IPS DF 19.7 (cell line): ENCODE data around the gene KCTD16.

Source experiments
- DNase-seq: peaks from one replicate; pipeline ENCODE4 v3.0.0-alpha.2; 2013; ENCODE audit warnings: low read depth, low spot score

The KCTD16 gene

DNA sequence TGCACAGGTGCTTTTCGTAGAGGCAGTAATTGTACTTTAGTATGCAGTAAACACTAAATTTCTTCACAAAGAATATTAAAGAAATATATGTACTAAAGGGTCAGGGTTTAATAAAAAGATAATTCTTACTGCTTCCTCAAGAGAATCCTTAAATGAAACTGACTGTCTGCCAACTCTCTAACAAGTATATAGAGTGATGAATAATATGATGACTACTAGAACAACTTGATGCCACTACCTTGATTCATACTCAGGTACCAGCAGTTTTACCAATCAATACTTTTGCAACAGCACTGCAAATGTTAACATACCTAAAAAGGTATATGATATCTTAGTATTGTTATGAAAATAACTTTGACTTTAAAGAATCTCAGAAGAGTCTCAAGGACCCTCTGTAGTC is 4.0 kb upstream of the KCTD16 start:
- no peak for DNase-seq

DNA sequence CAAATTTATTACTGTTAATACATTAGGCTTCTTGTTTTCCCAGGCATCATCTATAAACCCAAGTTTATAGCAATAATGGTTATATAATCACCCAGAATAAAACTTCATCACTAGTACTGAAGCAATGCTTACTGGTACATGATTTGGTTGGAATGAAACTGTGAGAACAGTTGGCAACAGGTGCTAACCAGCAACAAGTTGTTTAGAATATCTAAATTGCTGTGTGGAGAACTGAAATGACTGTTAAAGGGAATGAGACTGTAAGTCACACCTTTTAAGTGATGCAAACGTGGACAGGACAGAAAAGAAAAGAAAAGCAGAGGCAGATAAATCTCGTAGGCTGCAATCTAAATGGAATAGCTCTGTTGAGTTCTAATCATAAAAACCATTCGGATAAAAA is 2.7 kb upstream of the KCTD16 start:
- no peak for DNase-seq

- no peak for DNase-seq
Observed at GRCh38 chr5:144169904-144170275, 783 bp upstream of the KCTD16 start.

- DNase-seq: no peak
Observed at GRCh38 chr5:144173766-144174165, 3.1 kb downstream of the KCTD16 start.

DNA sequence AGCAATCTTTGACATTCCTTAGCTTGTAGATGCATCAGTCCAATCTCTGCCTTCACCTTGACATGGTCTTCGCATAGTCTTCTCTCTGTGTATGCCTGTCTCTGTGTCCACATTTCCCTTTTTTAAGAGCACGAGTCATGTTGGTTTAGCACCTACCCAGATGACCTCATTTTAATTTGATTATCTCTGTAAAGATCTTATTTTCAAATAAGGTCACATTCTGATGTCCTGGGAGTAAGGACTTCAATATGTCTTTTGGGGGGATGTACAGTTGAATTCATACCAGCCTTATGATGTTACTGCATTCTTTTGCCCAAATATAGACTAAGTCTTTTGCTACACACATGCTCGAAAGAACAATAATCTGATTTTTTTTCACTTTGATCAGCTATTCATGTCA is 6.9 kb downstream of the KCTD16 start:
- no peak for DNase-seq

GRCh38 chr5:144179226-144179625 is 8.6 kb downstream of the KCTD16 start:
- DNase-seq: no peak

DNA sequence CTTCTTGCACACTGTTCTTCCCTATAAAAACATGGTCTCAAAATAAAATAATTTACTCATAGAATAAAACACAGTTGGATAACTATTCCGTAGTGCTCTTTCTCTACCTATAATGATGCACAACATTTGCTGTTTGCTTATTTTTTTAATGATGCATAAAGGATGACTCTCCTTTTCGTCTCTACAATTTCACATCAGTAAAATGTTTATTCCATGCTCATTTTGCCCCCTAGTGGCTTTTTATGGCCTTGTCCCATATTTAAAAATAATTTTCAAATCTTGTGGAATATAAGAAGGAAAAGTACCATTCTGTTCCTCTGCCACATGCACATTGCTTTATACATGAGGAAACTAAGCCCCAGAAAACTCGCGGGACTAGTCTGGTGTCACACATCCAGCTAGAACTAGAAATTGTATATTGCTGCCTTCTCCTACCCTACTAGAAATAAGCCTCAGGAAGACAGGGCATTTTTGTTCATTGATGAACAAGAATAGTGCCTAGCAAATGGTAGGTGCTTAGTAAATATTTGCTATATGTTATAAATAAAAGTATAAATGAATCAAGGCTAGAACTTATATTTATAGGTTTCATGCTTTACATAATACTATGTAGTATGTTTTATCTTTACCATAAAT is 12.7 kb downstream of the KCTD16 start:
- DNase-seq: no peak

DNA sequence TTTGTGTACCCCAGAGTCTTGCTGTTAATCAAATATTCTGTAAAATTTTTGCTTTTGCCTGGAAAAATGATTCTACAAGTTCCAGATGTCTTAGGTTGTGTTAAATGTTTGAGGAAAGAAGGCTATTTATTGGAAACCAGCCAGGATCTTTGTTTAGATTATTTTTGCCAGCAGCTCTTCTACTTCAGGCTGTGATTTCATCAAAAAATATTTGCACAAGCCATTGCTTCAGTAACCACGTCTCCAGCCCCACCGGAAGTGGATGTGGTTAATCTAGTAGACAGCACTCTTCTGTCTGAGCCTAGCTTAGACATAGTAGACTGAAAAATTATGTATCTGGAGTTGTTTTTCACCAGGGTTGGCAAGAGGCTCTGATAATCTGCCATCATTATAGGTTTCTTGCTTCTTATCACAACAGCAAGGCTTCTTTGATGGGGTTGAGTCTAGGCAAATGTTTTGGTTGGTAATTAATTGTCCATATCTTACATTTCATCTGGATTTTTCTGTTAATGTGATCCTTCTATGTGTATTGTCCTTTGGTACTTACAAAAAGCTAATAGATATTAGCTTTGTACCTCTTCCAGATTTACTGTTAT is 17.1 kb downstream of the KCTD16 start:
- DNase-seq: no peak

DNA sequence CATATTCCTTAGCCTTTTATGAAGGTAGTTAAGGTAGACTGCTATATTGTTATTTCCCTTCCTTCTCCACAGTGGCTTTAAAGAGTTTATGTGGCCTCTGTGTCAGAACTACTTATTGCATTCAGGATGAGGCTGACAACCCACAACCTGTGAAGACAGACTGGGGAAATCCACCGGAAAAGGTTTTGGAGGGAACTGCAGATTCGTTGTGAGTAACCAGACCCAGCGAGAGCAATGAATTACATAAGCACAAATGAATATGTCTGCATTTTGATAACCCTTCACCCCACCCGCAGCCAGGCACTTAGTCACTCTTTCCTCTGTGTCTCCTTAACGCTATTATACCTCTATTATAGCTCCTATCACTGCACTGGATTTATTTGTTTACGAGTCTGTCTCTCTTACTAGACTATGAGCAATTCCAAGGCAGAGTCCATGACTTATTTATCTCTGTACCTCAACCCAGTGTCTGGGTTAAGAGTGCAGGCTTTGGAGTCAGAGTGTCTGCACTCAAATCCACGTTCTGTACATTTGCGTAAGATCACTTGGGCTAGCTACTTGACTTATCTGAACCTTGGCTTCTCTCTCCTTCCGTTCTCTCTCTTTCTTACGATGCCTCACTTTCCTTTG is 19.2 kb downstream of the KCTD16 start:
- DNase-seq: no peak

GRCh38 chr5:144191531-144191930 is 20.9 kb downstream of the KCTD16 start:
- no peak for DNase-seq

- no peak for DNase-seq
Observed at GRCh38 chr5:144191998-144192397, 21.3 kb downstream of the KCTD16 start.

- no peak for DNase-seq
Observed at GRCh38 chr5:144192661-144193060, 22.0 kb downstream of the KCTD16 start.

GRCh38 chr5:144194144-144194543 is 23.5 kb downstream of the KCTD16 start:
- no peak for DNase-seq

DNA sequence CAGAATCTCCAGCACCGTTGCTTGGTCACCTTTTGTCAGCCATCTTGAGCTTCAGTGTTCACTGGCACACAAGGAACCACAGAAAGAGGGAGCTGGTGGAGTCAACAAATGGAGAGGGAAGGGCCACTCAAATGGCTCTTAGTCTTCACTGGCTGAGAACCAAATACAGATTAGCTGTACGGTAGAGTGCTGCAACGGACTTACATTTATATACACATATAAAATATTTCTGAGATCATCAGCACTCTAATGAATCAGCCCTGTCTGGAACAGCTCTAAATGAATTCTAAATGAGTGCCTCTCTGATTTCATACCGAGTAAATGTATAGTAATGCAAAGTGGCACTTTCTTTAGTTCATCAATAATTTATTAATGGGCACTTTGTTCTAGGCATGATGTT is 24.8 kb downstream of the KCTD16 start:
- no peak for DNase-seq

DNA sequence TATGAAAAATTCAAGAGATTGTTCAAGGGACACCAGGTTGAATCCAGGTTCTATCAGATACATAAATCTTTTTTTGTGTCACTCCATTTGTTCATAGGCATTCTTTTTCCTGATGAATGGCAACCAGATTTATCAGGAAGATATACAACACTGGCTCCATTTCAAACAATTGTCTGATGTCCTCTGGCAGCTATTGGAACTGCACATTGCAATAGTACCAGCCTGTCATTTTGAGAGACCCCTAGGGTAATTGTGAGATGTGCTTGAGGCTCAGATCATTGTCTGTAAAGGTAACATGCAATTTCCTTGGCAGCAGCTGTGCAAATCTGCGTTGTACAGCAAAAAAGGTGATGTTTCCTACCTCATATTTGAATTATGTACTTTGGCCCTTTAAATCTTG is 25.9 kb downstream of the KCTD16 start:
- no peak for DNase-seq

DNA sequence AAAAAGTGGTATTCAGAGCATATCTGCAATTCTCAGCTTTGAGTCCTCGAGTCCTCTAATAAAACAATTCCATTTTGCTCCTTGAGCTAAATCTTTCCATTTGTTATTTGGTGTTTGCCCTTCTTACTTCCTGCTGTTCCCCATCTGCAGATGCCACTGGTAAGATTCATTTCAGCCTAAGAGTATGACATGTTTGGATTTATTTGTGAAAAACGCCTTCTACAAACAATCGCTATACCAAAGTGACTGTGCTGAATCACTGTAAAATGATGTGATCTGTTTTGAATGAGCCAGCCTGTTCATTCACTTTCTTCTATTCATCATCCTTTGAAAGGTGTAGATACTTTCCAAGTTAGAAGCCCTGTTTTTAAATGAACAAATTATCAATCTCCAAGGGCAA is 27.7 kb downstream of the KCTD16 start:
- no peak for DNase-seq

- DNase-seq: no peak
Observed at GRCh38 chr5:144201588-144201987, 30.9 kb downstream of the KCTD16 start.

DNA sequence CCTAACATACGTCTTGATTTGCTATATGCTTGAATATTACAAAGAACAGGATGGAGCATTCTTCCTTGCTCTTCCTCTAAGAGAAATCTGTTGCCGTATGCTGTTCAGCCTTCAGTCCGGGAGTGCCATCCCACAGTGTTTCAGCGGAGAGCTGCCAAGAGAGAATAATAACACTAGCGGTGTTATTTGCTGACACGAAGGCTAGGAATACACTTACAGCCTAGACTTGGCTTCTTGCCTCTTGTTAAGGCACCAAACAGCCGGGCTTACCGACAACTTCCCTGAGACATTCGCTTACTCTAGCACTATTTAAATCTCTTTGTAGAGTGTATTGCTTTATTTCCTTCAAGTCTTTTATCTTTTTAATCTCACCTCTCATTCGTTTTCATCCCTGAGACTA is 31.4 kb downstream of the KCTD16 start:
- DNase-seq: no peak

DNA sequence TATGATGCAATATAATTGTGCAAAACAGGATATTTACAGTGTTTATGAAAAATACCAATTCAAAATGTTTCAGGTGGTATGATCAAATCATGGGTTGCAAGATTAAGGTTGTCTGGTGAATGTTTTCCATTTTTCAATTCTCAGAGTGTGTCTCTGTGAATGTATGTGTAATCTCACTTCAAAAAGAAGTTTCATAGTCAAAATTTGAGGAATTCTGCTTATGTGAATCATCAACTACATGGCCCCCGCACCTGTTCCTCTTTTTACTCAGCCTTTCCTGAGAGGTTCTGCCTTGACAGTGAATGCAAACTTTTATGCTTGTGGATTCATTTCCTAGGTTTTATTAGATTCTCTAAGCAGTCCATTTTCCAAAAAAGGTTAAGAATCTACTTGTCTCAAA is 32.1 kb downstream of the KCTD16 start:
- no peak for DNase-seq

GRCh38 chr5:144203750-144204596 is 33.3 kb downstream of the KCTD16 start:
- DNase-seq: no peak

GRCh38 chr5:144205141-144205551 is 34.5 kb downstream of the KCTD16 start:
- DNase-seq: no peak

- no peak for DNase-seq
Observed at GRCh38 chr5:144206141-144206540, 35.5 kb downstream of the KCTD16 start.
